Mucosa of descending colon (tissue), 3 donors: ENCODE measurements around the gene BMP5. TPM values are rescaled to one million over a fixed set of nuclear protein-coding genes. Genes with fewer than 3 reads are reported as not detected.

Experiments
- ATAC-seq: fragments of 200-7000 bp; cut with Tn5 transposase; one replicate; pipeline ENCODE4 v1.9.1; 2020; ENCODE audit warnings: mild to moderate bottlenecking, moderate library complexity
- DNase-seq, 3 donors: peaks; one replicate each; pipeline ENCODE4 v3.0.0-alpha.2; 2020
- H3K36me3 ChIP-seq: fragments of 200-600 bp; one replicate; pipeline ENCODE4 v1.8.0; 2021; ENCODE audit warnings: low read depth, mild to moderate bottlenecking
- H3K4me1 ChIP-seq: fragments of 200-600 bp; one replicate; pipeline ENCODE4 v1.8.0; 2021; ENCODE audit warnings: low read depth, mild to moderate bottlenecking
- H3K4me3 ChIP-seq: fragments of 200-600 bp; one replicate; pipeline ENCODE4 v1.8.0; 2021; ENCODE audit warnings: mild to moderate bottlenecking
- H3K9me3 ChIP-seq: fragments of 200-600 bp; one replicate; pipeline ENCODE4 v1.8.0; 2021; ENCODE audit warnings: mild to moderate bottlenecking
- intact Hi-C, 2 donors: fragments of 100-400 bp; cut with DNase I in 1 of 2; cut with micrococcal nuclease in 1 of 2; formaldehyde crosslinking; loops; one replicate each; pipeline versions ENCODE4 v1.11.0 to v1.11.1; 2022; cut with DNase I, micrococcal nuclease
- total RNA-seq, 3 donors: library from RNA; stranded (reverse); fragmentation: NEBNext Ultra II Directional in 2 of 3; extraction: Animal tissue kit (Norgen Biotek cat#: 25700) in 2 of 3; gene quantifications; one replicate each; pipeline versions ENCODE4 v1.2.1 to v1.2.4, GENCODE V29; 2021 to 2023
- TF ChIP-seq, protein P1 (sequence below): fragments of 200-600 bp; IDR thresholded peaks from one replicate; pipeline ENCODE4 v1.8.0; 2022; ENCODE audit warnings: antibody characterized with exemption, mild to moderate bottlenecking
- donor health status: DM: no; HTN: no; CAD: no; lungs with moderate emphysema.
- donor health status: DM: no; HTN: no; CAD: no.
- donor health status: DM: no; HTN: yes; CAD: no.

The BMP5 gene
- total RNA-seq, 3 donors from 2014 or later: 1.6 to 3.4 (median 3.3) TPM

DNA sequence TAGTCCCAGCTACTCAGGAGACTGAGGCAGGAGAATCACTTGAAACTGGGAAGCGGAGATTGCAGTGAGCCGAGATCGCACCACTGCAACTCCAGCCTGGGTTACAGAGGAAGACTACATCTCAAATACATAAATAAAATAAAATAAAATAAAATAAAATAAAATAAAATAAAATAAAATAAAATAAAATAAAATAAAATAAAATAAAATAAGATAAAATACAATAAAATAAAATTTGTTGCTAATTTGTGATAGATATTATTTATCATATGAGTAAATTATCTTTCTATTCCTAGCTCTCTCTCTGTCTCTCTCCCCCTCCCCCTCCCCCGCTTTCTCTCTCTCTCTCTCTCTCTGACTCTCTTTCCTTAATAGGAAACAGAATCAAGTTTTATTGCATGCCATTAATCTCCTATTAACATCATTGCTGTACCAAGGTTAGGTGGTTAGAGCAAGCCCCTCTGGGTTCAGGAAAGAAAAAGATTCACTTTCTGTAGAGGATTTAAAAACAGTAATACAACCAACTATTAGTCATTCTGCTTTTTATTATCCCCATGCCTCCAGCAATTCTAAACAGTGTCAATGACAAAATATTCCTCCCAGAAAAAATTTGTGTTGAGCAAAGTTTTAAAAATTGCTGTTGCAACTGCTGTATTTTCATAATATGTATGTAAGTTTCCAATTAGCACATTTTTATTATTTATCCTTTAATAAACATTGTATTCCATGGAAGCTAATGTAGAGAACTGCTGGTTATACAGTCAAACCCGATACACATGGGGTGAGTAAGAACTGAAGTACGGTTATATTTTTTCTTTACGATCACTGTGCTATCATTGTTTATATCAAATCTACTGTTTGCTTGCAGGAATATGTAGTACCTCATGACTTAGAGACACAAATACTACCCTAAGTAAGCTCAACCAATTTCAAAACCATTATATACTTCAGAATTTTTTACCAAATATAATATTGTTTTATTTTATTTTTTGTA is 22.1 kb downstream of the BMP5 start:
- intact Hi-C loops: no loop called here
- TF ChIP-seq, protein P1, sequence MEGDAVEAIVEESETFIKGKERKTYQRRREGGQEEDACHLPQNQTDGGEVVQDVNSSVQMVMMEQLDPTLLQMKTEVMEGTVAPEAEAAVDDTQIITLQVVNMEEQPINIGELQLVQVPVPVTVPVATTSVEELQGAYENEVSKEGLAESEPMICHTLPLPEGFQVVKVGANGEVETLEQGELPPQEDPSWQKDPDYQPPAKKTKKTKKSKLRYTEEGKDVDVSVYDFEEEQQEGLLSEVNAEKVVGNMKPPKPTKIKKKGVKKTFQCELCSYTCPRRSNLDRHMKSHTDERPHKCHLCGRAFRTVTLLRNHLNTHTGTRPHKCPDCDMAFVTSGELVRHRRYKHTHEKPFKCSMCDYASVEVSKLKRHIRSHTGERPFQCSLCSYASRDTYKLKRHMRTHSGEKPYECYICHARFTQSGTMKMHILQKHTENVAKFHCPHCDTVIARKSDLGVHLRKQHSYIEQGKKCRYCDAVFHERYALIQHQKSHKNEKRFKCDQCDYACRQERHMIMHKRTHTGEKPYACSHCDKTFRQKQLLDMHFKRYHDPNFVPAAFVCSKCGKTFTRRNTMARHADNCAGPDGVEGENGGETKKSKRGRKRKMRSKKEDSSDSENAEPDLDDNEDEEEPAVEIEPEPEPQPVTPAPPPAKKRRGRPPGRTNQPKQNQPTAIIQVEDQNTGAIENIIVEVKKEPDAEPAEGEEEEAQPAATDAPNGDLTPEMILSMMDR: no peak
- no peaks in the 10 kb centered on the region for H3K9me3 ChIP-seq
- DNase-seq: no peak
- H3K4me1 ChIP-seq: no peaks in the 10 kb centered on the region
- no peak for ATAC-seq
- H3K36me3 ChIP-seq: no peaks in the 10 kb centered on the region
- no peak overlapping the region for H3K4me3 ChIP-seq

GRCh38 chr6:55841341-55841740 is 34.0 kb downstream of the BMP5 start:
- ATAC-seq: no peak
- no peak overlapping the region for H3K4me3 ChIP-seq

DNA sequence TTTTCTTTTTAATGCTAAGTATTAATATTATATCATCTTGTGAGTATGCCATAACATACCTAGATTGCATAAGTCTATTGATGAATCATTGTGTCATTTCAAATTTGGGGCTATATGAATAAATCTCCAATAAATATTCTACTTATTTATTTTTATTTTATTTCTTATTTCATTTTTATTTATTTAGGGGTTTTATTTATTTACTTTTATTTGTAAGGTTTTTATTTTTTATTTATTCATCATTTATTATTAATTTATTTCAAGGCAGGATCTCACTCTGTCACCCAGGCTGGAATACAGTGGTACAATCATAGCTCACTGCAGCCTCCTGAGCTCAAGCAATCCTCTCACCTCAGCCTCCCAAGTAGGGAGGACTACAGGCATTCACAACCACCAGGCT is 36.3 kb downstream of the BMP5 start:
- Histone ChIP-seq H3K9me3 (no peaks in the 10 kb centered on the region), H3K4me3 (no peak overlapping the region), H3K36me3 (no peaks in the 10 kb centered on the region), H3K4me1 (no peaks in the 10 kb centered on the region)
- no peak for DNase-seq
- intact Hi-C loops: no loop called here
- ATAC-seq: no peak
- TF ChIP-seq, protein P1: no peak

More at GRCh38 chr6:55841341-55841740, 34.0 kb downstream of the BMP5 start:
- intact Hi-C loops: no loop called here
- Histone ChIP-seq H3K36me3 (no peaks in the 10 kb centered on the region), H3K4me1 (no peaks in the 10 kb centered on the region), H3K9me3 (no peaks in the 10 kb centered on the region)
- DNase-seq: no peak
- TF ChIP-seq, protein P1: no peak

DNA sequence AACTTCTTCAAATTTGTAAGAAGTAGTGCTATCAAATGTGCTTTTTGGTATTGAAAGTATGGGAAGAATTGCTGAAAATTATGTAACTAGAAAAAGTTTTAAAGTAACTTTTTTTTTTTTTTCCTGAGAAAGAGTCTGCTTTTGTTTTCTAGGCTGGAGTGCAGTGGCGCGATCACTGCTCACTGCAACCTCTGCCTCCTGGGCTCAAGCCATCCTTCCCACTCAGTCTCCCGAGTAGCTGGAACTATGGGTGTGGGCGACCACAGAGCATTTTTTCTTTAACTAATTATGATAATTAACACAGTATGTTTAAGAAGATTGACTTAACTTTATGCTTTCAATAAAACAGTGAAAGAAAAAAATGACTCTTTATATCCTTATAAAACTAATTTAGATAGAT is 38.4 kb downstream of the BMP5 start:
- H3K4me3 ChIP-seq: no peak overlapping the region
- intact Hi-C loops: no loop called here
- TF ChIP-seq, protein P1: no peak
- H3K9me3 ChIP-seq: no peaks in the 10 kb centered on the region
- H3K36me3 ChIP-seq: no peaks in the 10 kb centered on the region
- ATAC-seq: no peak
- H3K4me1 ChIP-seq: no peaks in the 10 kb centered on the region
- no peak for DNase-seq

GRCh38 chr6:55836481-55836880 is 38.9 kb downstream of the BMP5 start:
- Histone ChIP-seq H3K4me1 (no peaks in the 10 kb centered on the region), H3K4me3 (no peak overlapping the region), H3K36me3 (no peaks in the 10 kb centered on the region), H3K9me3 (no peaks in the 10 kb centered on the region)
- DNase-seq: peak in 1 of 3 donors; percentile 78
- ATAC-seq: peak; percentile 80
- intact Hi-C loops: no loop called here
- TF ChIP-seq, protein P1: no peak
